Endothelial cell of umbilical vein (primary cell): ENCODE data around the gene KCNIP1. TPM values are rescaled to one million over a fixed set of nuclear protein-coding genes. Genes with fewer than 3 reads are reported as not detected.

ENCODE experiments used
- BruUV-seq: library from RNA; stranded (reverse); fragments of 400-500 nt; replicated peaks from 2 replicates; lab custom pipeline; 2021; lab: Mats Ljungman, UMichigan
- CTCF ChIA-PET: fragments of 300-600, 350-600 bp; sonication (Branson Sonifier 250); formaldehyde crosslinking; loops from one replicate; lab custom pipeline; 2021; ENCODE audit warnings: antibody characterized with exemption, inconsistent platforms; lab: Charles Lee
- POLR2A ChIA-PET: fragments of 300-600, 350-600 bp; sonication (Branson Sonifier 250); formaldehyde crosslinking; loops from one replicate; lab custom pipeline; 2021; ENCODE audit warnings: antibody characterized with exemption, inconsistent platforms; lab: Charles Lee
- DNase-seq: peaks from one replicate; pipeline ENCODE4 v3.0.0-alpha.2; 2011; ENCODE audit warnings: low read depth, low spot score
- FAIRE-seq: peaks from 2 replicates; lab custom pipeline; 2011; peaks lifted over from hg19 to GRCh38; lab: Jason Lieb, UNC
- H2AFZ ChIP-seq: 2 replicates; pipeline ENCODE4 v1.6.0; 2012; ENCODE audit warnings: low read depth, low read length, control low read depth, inconsistent platforms
- H3K27ac ChIP-seq: 2 replicates; pipeline ENCODE4 v1.5.1; 2011; ENCODE audit warnings: low read depth, mild to moderate bottlenecking, control low read depth, low read length, moderate library complexity; ENCODE audit not compliant: insufficient read depth
- H3K27me3 ChIP-seq, 2 experiments: 2 replicates each; pipeline versions ENCODE4 v1.6.0 to v1.6.1; 2011; ENCODE audit warnings: low read length in 2 of 2, mixed read lengths in 1 of 2; ENCODE audit not compliant: control insufficient read depth in 2 of 2, insufficient read depth in 2 of 2
- H3K36me3 ChIP-seq, 2 experiments: 2 replicates in 1 of 2; 3 replicates in 1 of 2; pipeline ENCODE4 v1.5.1; 2011; ENCODE audit warnings: low read length in 2 of 2, mild to moderate bottlenecking in 1 of 2, moderate library complexity in 1 of 2; ENCODE audit not compliant: control insufficient read depth in 2 of 2, insufficient read depth in 2 of 2; ENCODE audit errors: extremely low read depth in 1 of 2
- H3K4me1 ChIP-seq: 3 replicates; pipeline ENCODE4 v1.5.1; 2011; ENCODE audit warnings: mild to moderate bottlenecking, low read length; ENCODE audit not compliant: control insufficient read depth, insufficient read depth; ENCODE audit errors: extremely low read depth
- H3K4me2 ChIP-seq: 2 replicates; pipeline ENCODE4 v1.6.1; 2011; ENCODE audit warnings: low read length, control low read depth, mixed read lengths; ENCODE audit not compliant: insufficient read depth
- H3K4me3 ChIP-seq, 3 experiments: fragments of 200-600 bp in 1 of 3; sonication (generic), shearing (Covaris generic) in 1 of 3; replicated peaks in 1 of 3; 2 replicates each; pipeline ENCODE4 v1.5.1; 2011 to 2016; ENCODE audit warnings: control low read depth in 3 of 3, low read length in 3 of 3, mild to moderate bottlenecking in 2 of 3, inconsistent platforms in 1 of 3, low read depth in 1 of 3, moderate library complexity in 1 of 3; ENCODE audit not compliant: insufficient read depth in 1 of 3
- H3K79me2 ChIP-seq: 2 replicates; pipeline ENCODE4 v1.6.0; 2012; ENCODE audit warnings: low read length, inconsistent platforms; ENCODE audit not compliant: control insufficient read depth, insufficient read depth
- H3K9ac ChIP-seq: replicated peaks from 2 replicates; pipeline ENCODE3; 2011; ENCODE audit warnings: low read length, control low read depth; ENCODE audit not compliant: insufficient read depth; ENCODE audit errors: extremely low read depth
- H3K9me1 ChIP-seq: replicated peaks from 3 replicates; pipeline ENCODE4 v1.6.0; 2011; ENCODE audit warnings: mild to moderate bottlenecking, low read length; ENCODE audit not compliant: control insufficient read depth, insufficient read depth; ENCODE audit errors: extremely low read depth
- H3K9me3 ChIP-seq: replicated peaks from 2 replicates; pipeline ENCODE4 v1.5.1; 2012; ENCODE audit warnings: low read length, inconsistent platforms; ENCODE audit not compliant: control insufficient read depth, insufficient read depth
- H4K20me1 ChIP-seq: replicated peaks from 2 replicates; pipeline ENCODE3; 2011; ENCODE audit warnings: mild to moderate bottlenecking, low read length; ENCODE audit not compliant: control insufficient read depth, insufficient read depth; ENCODE audit errors: extremely low read depth
- CTCF ChIP-seq, 2 donors: IDR thresholded peaks; 1 replicate in 1 of 2; 2 replicates in 1 of 2; pipeline ENCODE4 v1.5.1; 2011; ENCODE audit warnings: low read length in 2 of 2, mild to moderate bottlenecking in 2 of 2, moderate library complexity in 2 of 2, control low read depth in 1 of 2, inconsistent platforms in 1 of 2, low read depth in 1 of 2; ENCODE audit not compliant: insufficient read depth in 1 of 2; ENCODE audit errors: extremely low read depth in 1 of 2
- EZH2 ChIP-seq: IDR thresholded peaks from 2 replicates; pipeline ENCODE4 v1.6.1; 2012; ENCODE audit warnings: borderline replicate concordance, low read depth, mild to moderate bottlenecking, moderate library complexity, low read length, inconsistent platforms; ENCODE audit not compliant: severe bottlenecking
- FOS ChIP-seq: IDR thresholded peaks from 2 replicates; pipeline ENCODE4 v1.6.1; 2011; ENCODE audit warnings: mild to moderate bottlenecking, low read length, moderate library complexity, borderline replicate concordance; ENCODE audit not compliant: insufficient read depth
- GATA2 ChIP-seq: IDR thresholded peaks from 2 replicates; pipeline ENCODE4 v1.7.0; 2011; ENCODE audit warnings: low read depth, mild to moderate bottlenecking, moderate library complexity, mixed read lengths, low read length; ENCODE audit not compliant: insufficient read length, insufficient read depth
- JUN ChIP-seq: IDR thresholded peaks from 2 replicates; pipeline ENCODE4 v1.6.1; 2011; ENCODE audit warnings: borderline replicate concordance, low read depth; ENCODE audit not compliant: insufficient read length, insufficient read depth
- MAX ChIP-seq: IDR thresholded peaks from 2 replicates; pipeline ENCODE4 v1.6.1; 2011; ENCODE audit not compliant: insufficient read depth, insufficient read length
- MYC ChIP-seq: IDR thresholded peaks from one replicate; pipeline ENCODE4 v1.6.1; 2011; ENCODE audit warnings: mild to moderate bottlenecking, low read depth, low read length
- POLR2A ChIP-seq: IDR thresholded peaks from 2 replicates; pipeline ENCODE4 v1.6.1; 2012; ENCODE audit warnings: low read depth, mild to moderate bottlenecking, control low read depth, low read length
- POLR2AphosphoS5 ChIP-seq: IDR thresholded peaks from 2 replicates; pipeline ENCODE4 v1.6.1; 2012; ENCODE audit warnings: low read depth, mild to moderate bottlenecking, control low read depth, low read length, moderate library complexity; ENCODE audit not compliant: insufficient read depth
- dilution Hi-C: fragments of 300-500 bp; cut with MboI; formaldehyde crosslinking; loops from one replicate; pipeline ENCODE4 v1.15.0; 2019; ENCODE audit warnings: low sequenced_read_pairs; ENCODE audit not compliant: extremely low pct_ligation_motif_present
- intact Hi-C: fragments of 100-400 bp; cut with micrococcal nuclease; formaldehyde crosslinking; loops from one replicate; pipeline ENCODE4 v1.10.0; 2022
- polyA plus RNA-seq, 4 experiments: library from polyadenylated mRNA; depleted of rRNA in 3 of 4; stranded (reverse) in 3 of 4; unstranded in 1 of 4; fragments of >200 nt; gene quantifications; 2 replicates each; pipeline versions ENCODE4 v1.2.1 to v1.2.3, GENCODE V29; 2011 to 2012; ENCODE audit warnings: missing spikeins in 1 of 4
- total RNA-seq: library from RNA; stranded (reverse); gene quantifications from 2 replicates; pipeline ENCODE4 v1.2.3, GENCODE V29; 2021

KCNIP1 gene
- total and polyA plus RNA-seq, 2 donors (not counting 3 experiments of a cell fraction or from before 2014, with no cell fraction given): 0.15 TPM; not detected in 1

GRCh38 chr5:170499621-170500020 lies 4.2 kb upstream of the KCNIP1 start:
- no peak overlapping the region for H2AFZ ChIP-seq
- H3K79me2 ChIP-seq: no peaks in the 10 kb centered on the region
- intact Hi-C loops: loop anchor here (10.0 kb wide), 1 partner anchor 275 kb away; no protein-coding TSS in a partner anchor
- no peak overlapping the region for H3K4me2 ChIP-seq
- no peak overlapping the region for H3K27ac ChIP-seq
- no peaks in the 10 kb centered on the region for H3K4me1 ChIP-seq
- dilution Hi-C loops: no loop called here
- H3K36me3 ChIP-seq: no peaks in the 10 kb centered on the region
- H3K9me3 ChIP-seq: no peaks in the 10 kb centered on the region
- CTCF ChIA-PET: no interaction called here
- no peak overlapping the region for H3K4me3 ChIP-seq
- peaks cover 12 to 19% of the 10 kb centered on the region in 2 experiments for H3K27me3 ChIP-seq
- no TSS peak for BruUV-seq
- H3K9me1 ChIP-seq: no peaks in the 10 kb centered on the region
- no peaks in the 10 kb centered on the region for H4K20me1 ChIP-seq
- TF ChIP-seq MYC (no peak), POLR2A (no peak), JUN (no peak)
- POLR2A ChIA-PET: no interaction called here
- no peak for FAIRE-seq
- H3K9ac ChIP-seq: no peak overlapping the region
- DNase-seq: no peak

GRCh38 chr5:170501361-170501760 lies 2.5 kb upstream of the KCNIP1 start:
- H3K4me3 ChIP-seq: no peak overlapping the region
- intact Hi-C loops (no loop called here), dilution Hi-C loops (no loop called here)
- H3K9ac ChIP-seq: no peak overlapping the region
- H3K79me2 ChIP-seq: no peaks in the 10 kb centered on the region
- no peak for FAIRE-seq
- no peaks in the 10 kb centered on the region for H3K36me3 ChIP-seq
- no peaks in the 10 kb centered on the region for H3K4me1 ChIP-seq
- DNase-seq: no peak
- CTCF ChIA-PET: no interaction called here
- no peak overlapping the region for H3K27ac ChIP-seq
- no peaks in the 10 kb centered on the region for H3K9me3 ChIP-seq
- TF ChIP-seq CTCF (IDR thresholded peaks at IDR 0.05; ENCODE audit: extremely low read depth in 1 of 2, insufficient read depth in 1 of 2, low read depth in 1 of 2, low read length in 2 of 2): no peak
- TF ChIP-seq POLR2A: no peak
- TF ChIP-seq JUN: no peak
- TF ChIP-seq EZH2: no peak
- no peak for TF ChIP-seq MYC
- TF ChIP-seq FOS: no peak
- no peak for TF ChIP-seq POLR2AphosphoS5
- no peak for TF ChIP-seq MAX
- TF ChIP-seq GATA2: no peak
- no peaks in the 10 kb centered on the region for H3K9me1 ChIP-seq
- H2AFZ ChIP-seq: no peak overlapping the region
- no peak overlapping the region for H3K4me2 ChIP-seq
- no TSS peak for BruUV-seq
- POLR2A ChIA-PET: no interaction called here
- H4K20me1 ChIP-seq: no peaks in the 10 kb centered on the region
- H3K27me3 ChIP-seq: peaks cover 27 to 33% of the 10 kb centered on the region in 2 experiments
